ENCODE results near the gene ANK2. TPM values are rescaled to one million over a fixed set of nuclear protein-coding genes. Genes with fewer than 3 reads are reported as not detected.

Gene ANK2
- total and polyA plus RNA-seq, 2 donors from 2014 or later = 21.1 to 125 TPM

- TF ChIP-seq CTCF (IDR thresholded peaks at IDR 0.05; ENCODE audit: borderline replicate concordance, extremely low read depth, insufficient read depth) = no peak
- H3K4me1 ChIP-seq (ENCODE audit: control insufficient read depth in 2 of 3, insufficient read depth in 2 of 3, low read depth in 1 of 3, low read length in 3 of 3) = no peaks in the 10 kb centered on the region
- H3K36me3 ChIP-seq (ENCODE audit: control insufficient read depth in 2 of 3, insufficient read depth in 3 of 3, low read length in 3 of 3) = peaks cover 0 to 8% (median 5%) of the 10 kb centered on the region in 3 donors
- DNase-seq (no peak), FAIRE-seq (no peak)
- no peak overlapping the region for H3K4me3 ChIP-seq (ENCODE audit: low read length in 3 of 3)
- H3K9ac ChIP-seq (ENCODE audit: low read length in 3 of 3) = no peak overlapping the region
- intact Hi-C loops (cut with DNase I) = no loop called here
- H3K9me3 ChIP-seq (ENCODE audit: control insufficient read depth in 2 of 3, insufficient read depth in 1 of 3, low read length in 3 of 3) = no peaks in the 10 kb centered on the region
- H3K27ac ChIP-seq (ENCODE audit: low read depth in 2 of 2, low read length in 2 of 2) = no peak overlapping the region
- no peaks in the 10 kb centered on the region for H3K27me3 ChIP-seq (ENCODE audit: control insufficient read depth, insufficient read depth, low read length)
These were observed 300.0 kb downstream of the ANK2 start for GRCh38 chr4:113349430-113349829.

- H3K27ac ChIP-seq (ENCODE audit: low read depth in 2 of 2, low read length in 2 of 2) = no peak overlapping the region
- FAIRE-seq (no peak), DNase-seq (no peak)
- no peak for TF ChIP-seq CTCF (IDR thresholded peaks at IDR 0.05; ENCODE audit: borderline replicate concordance, extremely low read depth, insufficient read depth)
- intact Hi-C loops (cut with DNase I) = no loop called here
- H3K9me3 ChIP-seq (ENCODE audit: control insufficient read depth in 2 of 3, insufficient read depth in 1 of 3, low read length in 3 of 3) = no peaks in the 10 kb centered on the region
- H3K9ac ChIP-seq (ENCODE audit: low read length in 3 of 3) = no peak overlapping the region
- H3K27me3 ChIP-seq (ENCODE audit: control insufficient read depth, insufficient read depth, low read length) = no peaks in the 10 kb centered on the region
- H3K36me3 ChIP-seq (ENCODE audit: control insufficient read depth in 2 of 3, insufficient read depth in 3 of 3, low read length in 3 of 3) = peaks cover 0 to 8% (median 6%) of the 10 kb centered on the region in 3 donors
- no peak overlapping the region for H3K4me3 ChIP-seq (ENCODE audit: low read length in 3 of 3)
- H3K4me1 ChIP-seq (ENCODE audit: control insufficient read depth in 2 of 3, insufficient read depth in 2 of 3, low read depth in 1 of 3, low read length in 3 of 3) = no peaks in the 10 kb centered on the region
These were observed 301.1 kb downstream of the ANK2 start for GRCh38 chr4:113350576-113350975.

GRCh38 chr4:113355550-113356371 is 306.3 kb downstream of the ANK2 start:
- TF ChIP-seq CTCF (IDR thresholded peaks at IDR 0.05; ENCODE audit: borderline replicate concordance, extremely low read depth, insufficient read depth) = no peak
- peak in 1 of 5 donors; percentile 55 for DNase-seq
- peak overlapping the region in 1 of 3 donors; percentile 11 for H3K4me3 ChIP-seq (ENCODE audit: low read length in 3 of 3)
- H3K27ac ChIP-seq (ENCODE audit: low read depth in 2 of 2, low read length in 2 of 2) = no peak overlapping the region
- FAIRE-seq = no peak
- H3K9ac ChIP-seq (ENCODE audit: low read length in 3 of 3) = no peak overlapping the region
- H3K27me3 ChIP-seq (ENCODE audit: control insufficient read depth, insufficient read depth, low read length) = no peaks in the 10 kb centered on the region
- H3K9me3 ChIP-seq (ENCODE audit: control insufficient read depth in 2 of 3, insufficient read depth in 1 of 3, low read length in 3 of 3) = no peaks in the 10 kb centered on the region
- intact Hi-C loops (cut with DNase I) = no loop called here
- peaks cover 0 to 8% (median 5%) of the 10 kb centered on the region in 3 donors for H3K36me3 ChIP-seq (ENCODE audit: control insufficient read depth in 2 of 3, insufficient read depth in 3 of 3, low read length in 3 of 3)
- no peaks in the 10 kb centered on the region for H3K4me1 ChIP-seq (ENCODE audit: control insufficient read depth in 2 of 3, insufficient read depth in 2 of 3, low read depth in 1 of 3, low read length in 3 of 3)
